HG03354 (cell line): Measurements from ENCODE around the gene WDR88.
A peak's percentile ranks its signal among the peaks of the same experiment; 100 is the strongest.
"Not testable (repeated sequence)": the region's sequence is repeated elsewhere in the genome, so short reads cannot be mapped to it uniquely, and the experiment has no call there.

ENCODE experiments used
- ATAC-seq: cut with Tn5 transposase; IDR thresholded peaks from one replicate; pipeline ENCODE4 v1.9.1; 2021; ENCODE audit warnings: mild to moderate bottlenecking; ENCODE audit not compliant: unreplicated experiment, poor library complexity, severe bottlenecking

Gene WDR88

GRCh38 chr19:33163481-33163880 is 31.6 kb downstream of the WDR88 start:
- no peak for ATAC-seq

GRCh38 chr19:33166037-33166436 is 34.1 kb downstream of the WDR88 start:
- ATAC-seq, result not testable (repeated sequence)

GRCh38 chr19:33167438-33167837 is 35.5 kb downstream of the WDR88 start:
- no peak for ATAC-seq

- ATAC-seq, result no peak
Measured at GRCh38 chr19:33168528-33168927, 36.6 kb downstream of the WDR88 start.

DNA sequence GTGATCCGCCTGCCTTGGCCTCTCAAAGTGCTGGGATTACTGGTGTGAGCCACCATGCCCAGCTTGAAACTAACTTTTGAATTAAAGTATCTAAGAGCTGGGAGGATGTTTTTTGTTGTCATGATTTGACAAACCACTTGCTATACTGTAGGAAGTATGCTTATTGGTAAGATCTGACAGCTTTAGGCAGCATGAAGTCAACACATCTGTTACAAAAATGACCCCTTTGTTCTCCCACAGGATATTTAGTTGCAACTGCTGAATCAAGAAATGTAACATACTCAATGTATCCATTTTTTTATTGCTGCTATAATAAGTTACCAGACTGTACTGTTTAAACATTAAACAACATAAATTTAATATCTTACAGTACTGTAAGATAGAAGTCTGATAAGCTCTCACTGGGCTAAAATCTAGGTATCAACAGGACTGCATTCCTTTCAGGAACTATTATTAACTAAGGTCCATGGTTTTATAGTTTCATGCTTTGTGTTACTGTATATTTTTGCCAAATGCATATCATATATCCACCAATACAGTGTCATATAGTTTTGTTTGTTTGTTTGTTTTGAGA is 39.4 kb downstream of the WDR88 start:
- ATAC-seq, result no peak

DNA sequence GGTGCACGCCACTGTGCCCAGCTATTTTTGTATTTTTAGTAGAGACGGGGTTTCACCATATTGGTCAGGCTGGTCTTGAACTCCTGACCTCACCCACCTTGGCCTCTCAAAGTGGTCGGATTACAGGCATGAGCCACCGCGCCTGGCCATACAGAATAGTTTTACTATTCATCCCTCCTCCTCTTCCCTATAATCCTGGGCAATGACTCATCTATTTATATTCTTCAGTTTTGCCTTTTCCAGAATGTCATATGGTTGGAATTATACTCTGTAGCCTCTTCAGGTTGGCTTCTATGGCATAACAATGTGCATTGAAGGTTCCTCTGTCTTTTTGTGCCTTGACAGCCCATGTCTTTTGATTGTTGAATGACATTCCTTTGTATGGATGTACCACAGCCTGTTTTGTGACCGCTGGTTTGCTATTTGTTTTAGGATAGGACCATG is 40.0 kb downstream of the WDR88 start:
- ATAC-seq, result no peak

DNA sequence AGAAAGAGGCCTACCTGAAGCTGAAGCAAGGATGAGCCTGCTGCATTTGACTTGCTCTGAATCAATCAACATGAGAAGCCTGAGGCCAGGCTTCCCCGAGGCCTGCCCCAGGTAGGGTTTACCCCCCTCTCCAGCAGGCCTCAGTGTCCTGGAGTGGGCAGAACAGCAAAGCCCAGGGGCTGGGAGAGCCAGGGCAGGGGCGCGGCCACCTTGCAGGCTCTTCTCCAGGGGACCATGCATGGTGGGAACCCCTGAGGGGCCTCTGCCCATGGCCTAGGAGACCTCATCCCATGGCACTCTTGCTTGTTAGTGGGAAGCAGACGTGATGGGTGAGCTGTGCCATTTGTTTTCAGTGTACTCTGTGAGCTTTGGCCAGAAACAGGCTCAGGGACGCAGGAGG is 42.3 kb downstream of the WDR88 start:
- no peak for ATAC-seq

DNA sequence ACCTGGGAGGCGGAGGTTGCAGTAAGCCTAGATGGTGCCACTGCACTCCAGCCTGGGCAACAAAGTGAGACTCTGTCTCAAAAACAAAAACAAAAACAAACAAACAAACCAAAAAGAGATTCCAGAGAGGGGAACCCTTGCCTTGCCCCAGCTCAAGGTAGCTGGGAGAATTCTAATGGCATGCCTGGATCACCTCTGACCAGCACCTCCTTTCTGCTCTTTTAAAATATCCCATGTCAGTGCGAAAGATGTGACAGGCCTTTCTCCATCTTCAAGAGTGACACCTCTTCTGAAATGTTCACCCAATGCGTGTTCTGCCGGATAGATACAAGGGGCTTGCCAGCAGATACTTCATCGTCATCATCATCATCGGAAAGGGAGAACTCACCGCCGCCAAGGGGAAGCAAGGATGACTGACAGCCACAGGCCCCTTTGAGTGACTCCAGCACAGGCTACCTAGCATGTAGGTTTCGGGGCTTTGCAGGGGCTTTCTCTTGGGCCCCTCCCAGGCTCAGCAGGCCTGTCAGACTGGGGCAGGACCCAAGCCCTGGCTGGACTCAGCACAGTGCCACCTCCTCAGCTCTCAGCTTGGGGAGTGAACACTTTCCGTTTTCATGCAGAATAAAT is 43.4 kb downstream of the WDR88 start:
- ATAC-seq, result no peak

GRCh38 chr19:33175886-33176669 is 44.2 kb downstream of the WDR88 start:
- ATAC-seq, result peak; percentile 9

GRCh38 chr19:33176670-33177416 is 44.9 kb downstream of the WDR88 start:
- peak; percentile 86 for ATAC-seq

GRCh38 chr19:33177417-33177979 is 45.6 kb downstream of the WDR88 start:
- ATAC-seq, result peak; percentile 36

GRCh38 chr19:33186431-33187182 is 54.7 kb downstream of the WDR88 start:
- no peak for ATAC-seq

- ATAC-seq, result no peak
Measured at GRCh38 chr19:33187183-33187540, 55.2 kb downstream of the WDR88 start.

- ATAC-seq, result no peak
Measured at GRCh38 chr19:33189453-33189852, 57.5 kb downstream of the WDR88 start.

GRCh38 chr19:33191092-33191491 is 59.2 kb downstream of the WDR88 start:
- ATAC-seq, result not testable (repeated sequence)

GRCh38 chr19:33191501-33191900 is 59.6 kb downstream of the WDR88 start:
- ATAC-seq, result no peak

GRCh38 chr19:33192010-33192409 is 60.1 kb downstream of the WDR88 start:
- ATAC-seq, result no peak

DNA sequence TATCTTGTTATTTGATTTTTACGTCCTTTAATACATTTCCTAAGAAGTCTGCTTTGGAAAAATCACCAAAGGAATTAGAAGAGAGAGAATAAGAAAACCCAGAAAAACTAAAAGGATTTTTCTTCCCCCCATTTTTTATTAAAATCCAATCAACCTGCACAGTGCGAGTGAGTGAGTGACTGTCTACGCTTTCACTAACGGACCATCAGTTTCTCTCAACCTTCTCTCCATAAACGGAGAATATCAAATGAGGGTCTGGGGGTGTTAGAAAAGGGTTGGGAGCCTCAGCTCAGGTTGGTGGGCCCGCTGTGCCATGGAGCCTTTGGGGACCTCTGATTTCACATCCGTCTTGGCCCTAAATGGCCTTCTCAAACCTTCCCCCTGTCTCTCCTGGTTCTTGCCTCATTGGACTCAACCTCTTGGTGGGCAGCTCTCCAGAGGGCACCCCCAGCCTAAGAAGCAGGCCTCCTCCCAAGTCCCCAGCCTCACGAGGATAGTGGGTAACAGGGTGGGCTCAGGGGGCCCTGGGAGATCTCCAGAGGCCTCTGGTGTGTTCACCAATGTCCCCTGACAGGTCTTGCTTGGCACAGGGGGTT is 61.5 kb downstream of the WDR88 start:
- ATAC-seq, result no peak

DNA sequence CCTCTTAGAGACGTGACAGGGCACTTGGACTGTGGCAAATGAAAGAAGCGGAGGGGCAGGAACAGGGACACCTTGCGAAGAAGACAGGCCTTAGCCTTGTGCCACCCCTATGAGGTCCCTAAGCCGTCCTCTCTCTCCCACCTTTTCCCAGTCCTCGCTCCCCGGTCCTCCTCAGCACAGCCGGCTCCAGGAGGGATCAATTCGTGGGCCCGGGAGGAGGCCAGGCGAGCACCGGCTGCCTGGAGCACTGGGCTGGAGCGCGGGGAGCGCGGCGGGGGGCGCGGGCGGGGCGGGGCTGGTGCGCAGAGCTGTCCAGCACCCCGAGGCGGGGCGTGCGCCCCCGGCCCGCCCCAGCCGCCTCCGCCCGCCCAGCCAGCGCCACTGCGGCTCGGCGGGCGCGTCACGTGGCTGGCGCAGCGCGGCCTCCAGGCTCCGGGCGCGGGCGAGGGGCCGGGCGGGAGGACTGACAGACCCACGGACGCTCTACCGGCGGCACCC is 62.0 kb downstream of the WDR88 start, which contains the start of gene LRP3:
Gene LRP3 (plus strand): TSS at position 466 of the 498 bp plus-strand sequence. CDS start 456 bp downstream, outside the sequence.
- no peak for ATAC-seq
